DMS114 treated with DMSO at 0.1 percent for 48 hours (cell line): ENCODE measurements around the gene FBXO44.

Experiments
- DNase-seq: peaks from one replicate; lab custom pipeline; 2025; ENCODE audit not compliant: unreplicated experiment; lab: John Stamatoyannopoulos, UW

Gene FBXO44

GRCh38 chr1:11684070-11684469, 29.4 kb downstream of the FBXO44 start:
- DNase-seq = no peak

DNA sequence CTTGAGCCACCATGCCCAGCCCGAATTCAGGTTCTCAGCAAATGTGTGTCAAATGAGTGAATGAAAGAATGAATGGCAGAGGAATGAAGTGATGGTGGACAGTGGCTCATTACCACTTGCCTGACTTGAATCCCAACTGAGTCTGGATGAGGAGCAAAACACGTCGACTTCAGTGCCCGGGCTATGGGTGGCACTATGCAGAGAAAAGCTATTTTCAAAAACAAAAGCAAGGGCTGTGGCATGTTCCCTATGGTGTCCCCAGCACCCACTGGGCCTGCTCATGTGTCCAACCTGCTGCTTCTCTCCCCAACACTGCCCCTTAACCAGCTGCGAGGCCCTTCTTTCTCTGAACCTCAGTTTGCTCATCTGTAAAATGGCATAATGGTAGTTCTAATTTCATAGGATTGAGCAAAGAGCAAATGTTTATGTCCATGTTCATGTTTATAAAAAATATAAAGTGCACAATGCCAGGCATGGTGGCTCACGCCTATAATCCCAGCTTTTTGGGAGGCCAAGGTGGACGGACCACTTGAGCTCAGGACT, 30.6 kb downstream of the FBXO44 start:
- DNase-seq = no peak

GRCh38 chr1:11688506-11688905, 33.8 kb downstream of the FBXO44 start:
- no peak for DNase-seq

GRCh38 chr1:11690397-11691301, 36.0 kb downstream of the FBXO44 start:
- DNase-seq = no peak

DNA sequence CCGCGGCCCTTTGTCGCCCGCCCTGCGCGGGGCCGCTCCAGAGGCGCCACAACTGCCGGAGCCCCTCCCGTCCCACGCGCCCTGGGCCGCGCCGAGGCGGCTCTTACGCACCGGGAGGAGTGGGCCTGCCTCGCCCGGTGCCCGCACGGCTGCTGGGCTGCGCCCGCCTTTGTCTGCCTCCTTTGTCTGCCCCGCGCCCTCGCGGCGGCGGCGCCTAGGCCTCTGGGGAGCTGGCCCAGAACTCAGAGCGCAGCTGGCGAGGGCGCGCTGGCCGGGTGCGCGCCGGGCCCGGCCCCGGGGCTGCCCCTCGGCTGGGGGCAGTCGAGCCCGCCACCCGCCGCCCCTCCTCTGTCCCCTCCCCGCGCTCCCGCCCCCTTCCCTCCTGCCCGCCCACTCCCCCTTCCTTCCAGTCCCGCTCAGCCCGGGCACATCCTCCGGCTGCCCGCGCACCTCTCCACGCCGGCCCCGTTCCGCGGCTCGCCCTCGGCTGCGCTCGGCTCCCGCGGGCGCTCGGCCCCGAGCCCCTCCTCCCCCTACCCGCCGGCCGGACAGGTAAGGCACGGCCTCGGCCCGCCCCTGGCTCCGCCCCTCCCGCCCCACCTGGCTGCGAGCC, 36.7 kb downstream of the FBXO44 start, which contains the start of gene DRAXIN:
TSS of gene DRAXIN (plus strand) at position 409 of the 613 bp plus-strand sequence. CDS start 14,549 bp downstream, outside the sequence.
- DNase-seq = no peak

DNA sequence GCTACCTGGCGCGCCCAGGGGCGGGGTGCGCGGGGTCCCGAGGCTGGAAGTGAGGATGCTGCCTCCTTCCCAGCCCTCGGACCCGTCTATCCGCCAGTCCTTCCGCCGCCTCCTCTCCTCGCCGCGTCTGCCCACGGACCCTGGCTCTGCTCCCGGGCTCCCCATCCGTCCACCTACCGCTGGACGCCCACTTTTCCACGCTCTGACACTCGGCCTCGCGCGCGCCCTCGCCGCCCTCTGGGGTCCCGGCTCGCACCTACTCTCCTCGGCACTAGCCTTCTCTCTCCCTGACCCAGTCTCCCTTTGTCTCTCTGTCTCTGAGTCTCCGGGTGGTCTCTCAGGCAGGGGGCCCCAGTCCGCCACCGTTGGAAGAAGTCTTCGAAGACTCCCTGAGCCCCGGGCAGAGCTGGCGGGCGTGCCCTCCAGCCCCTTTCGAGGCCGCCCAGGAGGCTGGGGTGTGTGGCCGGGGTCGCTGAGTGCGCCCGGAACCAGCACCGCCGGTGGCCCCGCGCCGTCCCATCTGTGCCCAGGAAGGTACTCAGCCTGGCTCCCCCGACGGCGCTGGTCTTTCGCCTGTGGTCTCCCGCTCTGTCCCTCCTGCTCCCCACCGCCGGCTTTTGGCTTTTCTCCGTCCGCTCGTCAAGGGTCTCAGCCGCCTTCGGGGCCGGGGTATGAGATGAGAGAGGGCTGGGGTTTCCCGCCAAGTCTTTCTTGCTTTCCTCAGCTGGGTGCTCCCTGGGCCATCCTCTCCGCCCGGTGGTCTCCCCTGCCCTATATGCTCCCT, 37.4 kb downstream of the FBXO44 start:
- no peak for DNase-seq

- no peak for DNase-seq
Observed at GRCh38 chr1:11693024-11693590, 38.4 kb downstream of the FBXO44 start.

- DNase-seq = no peak
Observed at GRCh38 chr1:11693917-11694316, 39.2 kb downstream of the FBXO44 start.

GRCh38 chr1:11695861-11696260, 41.2 kb downstream of the FBXO44 start:
- DNase-seq = no peak

GRCh38 chr1:11697188-11697892, 42.7 kb downstream of the FBXO44 start:
- no peak for DNase-seq

GRCh38 chr1:11697893-11698210, 43.2 kb downstream of the FBXO44 start:
- no peak for DNase-seq

GRCh38 chr1:11700601-11701467, 46.2 kb downstream of the FBXO44 start:
- DNase-seq = no peak

- DNase-seq = no peak
Observed at GRCh38 chr1:11701551-11701961, 46.9 kb downstream of the FBXO44 start.

DNA sequence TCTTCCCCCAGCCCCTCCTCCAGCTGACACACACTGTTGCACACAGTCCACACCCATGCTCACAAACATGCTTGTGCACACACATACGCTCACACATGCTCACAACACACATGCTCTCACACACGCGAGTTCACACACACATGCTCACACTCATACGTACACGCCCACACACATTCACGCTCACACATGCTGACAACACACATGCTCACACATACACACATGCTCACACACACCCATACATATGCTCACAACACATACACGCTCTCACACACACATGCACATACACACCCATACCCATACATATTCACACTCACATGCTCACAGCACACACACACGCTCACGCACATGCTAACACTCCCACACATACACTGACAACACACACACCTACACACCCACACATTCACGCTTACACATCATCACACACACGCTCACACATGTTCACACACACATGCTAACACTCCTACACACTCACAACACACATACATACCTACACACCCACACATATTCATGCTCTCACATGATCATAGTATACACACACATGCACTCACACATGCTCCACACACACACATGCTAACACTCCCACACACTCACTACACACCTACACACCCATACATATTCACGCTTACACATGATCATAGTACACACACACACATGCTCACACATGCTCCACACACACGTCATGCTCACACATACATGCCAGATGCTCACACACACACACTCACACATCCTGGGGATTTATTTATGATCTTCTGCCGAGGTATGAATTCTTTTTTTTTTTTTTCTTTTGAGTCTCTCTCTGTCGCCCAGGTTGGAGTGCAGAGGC, 47.5 kb downstream of the FBXO44 start:
- no peak for DNase-seq

DNA sequence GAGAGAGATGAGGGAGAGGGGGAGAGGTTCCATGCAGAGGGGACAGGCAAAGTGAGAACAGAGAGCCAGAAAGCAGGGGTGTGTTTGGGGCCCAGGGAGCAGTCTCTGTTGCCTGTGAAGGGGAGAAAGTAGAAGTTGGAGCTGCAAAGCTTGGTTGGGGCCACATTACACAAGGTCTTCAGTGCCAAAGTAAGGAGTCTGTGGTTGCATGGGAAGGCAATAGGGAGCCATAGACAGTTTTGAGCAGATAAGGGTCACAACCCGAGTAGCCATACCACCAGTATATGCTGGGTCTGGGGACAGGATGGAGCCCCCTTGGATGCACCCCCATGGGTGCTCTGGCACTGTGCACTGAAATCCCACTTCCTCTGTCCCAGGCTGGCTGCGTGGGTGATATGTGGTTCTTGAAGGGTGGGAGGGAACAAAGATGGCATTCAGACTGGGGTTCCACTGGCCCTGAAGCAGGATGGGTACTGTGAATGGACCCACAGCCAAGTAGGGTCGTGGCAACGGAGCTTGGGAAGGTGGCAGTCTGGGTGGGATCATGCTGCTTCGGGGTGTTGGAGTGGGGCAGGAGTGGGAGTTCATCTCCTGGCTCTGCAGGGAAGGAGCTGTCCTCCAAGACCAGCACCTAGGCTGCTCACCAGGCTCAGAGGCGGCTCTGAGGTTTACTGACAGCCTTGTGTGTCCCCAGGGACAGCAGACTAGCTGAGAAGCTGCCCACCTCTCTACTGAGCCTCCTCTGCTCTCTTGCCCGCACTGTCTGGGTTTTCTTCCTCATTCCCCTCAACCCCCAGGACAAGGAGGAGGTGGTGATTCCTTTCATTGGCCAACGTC, 48.9 kb downstream of the FBXO44 start:
- no peak for DNase-seq

GRCh38 chr1:11704194-11704529, 49.5 kb downstream of the FBXO44 start:
- no peak for DNase-seq

DNA sequence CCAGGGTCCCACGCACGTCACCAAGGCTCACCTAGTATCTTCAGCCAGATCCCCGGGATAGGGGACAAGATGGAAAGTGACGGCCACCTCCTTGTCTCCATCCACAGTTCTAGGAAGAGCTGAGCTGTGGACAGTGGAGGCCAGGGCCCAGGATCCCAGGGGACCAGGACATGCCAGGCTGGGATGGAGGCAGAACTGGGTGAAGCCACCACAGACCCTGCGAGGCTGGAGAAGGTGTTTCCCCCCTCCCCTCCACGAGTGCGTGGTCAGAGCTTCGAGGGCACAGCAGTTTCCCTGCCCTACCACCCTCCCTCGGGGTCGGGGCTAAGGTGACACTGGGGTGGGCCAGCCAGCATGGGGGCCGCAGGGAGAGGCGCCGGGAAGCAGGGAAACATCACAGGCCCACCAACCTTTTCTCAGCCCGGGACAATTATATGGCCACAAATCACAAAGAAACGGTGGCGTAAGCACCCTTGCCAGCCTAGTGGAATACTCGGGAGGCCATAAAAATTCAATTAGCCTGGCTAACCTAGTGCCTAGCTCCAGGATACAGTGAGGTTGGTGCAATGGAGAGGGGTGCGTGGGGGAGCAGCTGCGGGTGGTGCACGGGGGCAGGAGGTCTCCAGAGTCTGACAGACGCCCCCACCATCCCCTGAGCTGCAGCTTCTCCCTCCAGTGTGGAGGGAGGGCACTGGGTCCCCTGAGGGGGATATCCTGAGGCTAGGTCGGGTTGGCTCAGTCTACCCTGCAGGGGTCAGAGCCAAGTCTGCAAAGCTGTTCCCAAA, 50.2 kb downstream of the FBXO44 start:
- DNase-seq = no peak
